Osteoblast (primary cell): ENCODE results near the gene TFCP2. TPM values are rescaled to one million over a fixed set of nuclear protein-coding genes. Genes with fewer than 3 reads are reported as not detected.

ENCODE experiments used
- DNase-seq: peaks from one replicate; pipeline ENCODE4 v3.0.0; 2011; ENCODE audit warnings: low spot score, mixed read lengths; ENCODE audit not compliant: insufficient read length; ENCODE audit errors: missing footprints
- H2AFZ ChIP-seq: 2 replicates; pipeline ENCODE4 v1.6.0; 2011; ENCODE audit warnings: mild to moderate bottlenecking, low read length
- H3K27ac ChIP-seq: 2 replicates; pipeline ENCODE4 v1.5.1; 2011; ENCODE audit warnings: mild to moderate bottlenecking, low read depth, low read length, moderate library complexity
- H3K27me3 ChIP-seq: 2 replicates; pipeline ENCODE4 v1.6.0; 2012; ENCODE audit warnings: mild to moderate bottlenecking, control low read depth, inconsistent platforms, low read length, moderate library complexity; ENCODE audit not compliant: insufficient read depth
- H3K36me3 ChIP-seq: 2 replicates; pipeline ENCODE4 v1.5.1; 2011; ENCODE audit warnings: mild to moderate bottlenecking, low read length, control low read depth, moderate library complexity; ENCODE audit not compliant: insufficient read depth
- H3K4me1 ChIP-seq: 2 replicates; pipeline ENCODE4 v1.5.1; 2011; ENCODE audit warnings: mild to moderate bottlenecking, low read length, control low read depth, moderate library complexity; ENCODE audit not compliant: insufficient read depth
- H3K4me2 ChIP-seq: 2 replicates; pipeline ENCODE4 v1.6.0; 2011; ENCODE audit warnings: mild to moderate bottlenecking, low read length; ENCODE audit not compliant: insufficient read depth
- H3K4me3 ChIP-seq: fragments of 200-600 bp; sonication (generic); 3 replicates; pipeline ENCODE4 v1.5.1; 2012; ENCODE audit warnings: mild to moderate bottlenecking, low read length, inconsistent platforms; ENCODE audit not compliant: insufficient read depth
- H3K79me2 ChIP-seq: 2 replicates; pipeline ENCODE4 v1.6.0; 2012; ENCODE audit warnings: mild to moderate bottlenecking, low read length, control low read depth, inconsistent platforms; ENCODE audit not compliant: insufficient read depth
- H3K9me3 ChIP-seq: 2 replicates; pipeline ENCODE4 v1.5.1; 2011; ENCODE audit warnings: low read depth, low read length, control low read depth
- H4K20me1 ChIP-seq: 2 replicates; pipeline ENCODE4 v1.6.0; 2012; ENCODE audit warnings: mild to moderate bottlenecking, low read length, control low read depth; ENCODE audit not compliant: insufficient read depth
- CTCF ChIP-seq: IDR thresholded peaks from 2 replicates; pipeline ENCODE4 v1.5.1; 2011; ENCODE audit warnings: mild to moderate bottlenecking, low read depth, low read length, moderate library complexity; ENCODE audit errors: extremely low read depth
- total RNA-seq: library from RNA; depleted of rRNA; stranded (reverse); fragments of >200 nt; gene quantifications from 2 replicates; pipeline ENCODE4 v1.2.3, GENCODE V29; 2012

TFCP2 gene
- total RNA-seq, 1 donor: 7.6 TPM

- H3K27ac ChIP-seq: no peak overlapping the region
- H4K20me1 ChIP-seq: no peaks in the 10 kb centered on the region
- no peaks in the 10 kb centered on the region for H3K4me1 ChIP-seq
- no peak for DNase-seq
- no peak for TF ChIP-seq CTCF
- no peak overlapping the region for H3K4me2 ChIP-seq
- H3K79me2 ChIP-seq: no peaks in the 10 kb centered on the region
- H2AFZ ChIP-seq: no peak overlapping the region
- H3K27me3 ChIP-seq: no peaks in the 10 kb centered on the region
- no peak overlapping the region for H3K4me3 ChIP-seq
- H3K36me3 ChIP-seq: peaks cover 10% of the 10 kb centered on the region
- no peaks in the 10 kb centered on the region for H3K9me3 ChIP-seq
Measured at GRCh38 chr12:51208016-51208660, 35.2 kb upstream of the TFCP2 start.

DNA sequence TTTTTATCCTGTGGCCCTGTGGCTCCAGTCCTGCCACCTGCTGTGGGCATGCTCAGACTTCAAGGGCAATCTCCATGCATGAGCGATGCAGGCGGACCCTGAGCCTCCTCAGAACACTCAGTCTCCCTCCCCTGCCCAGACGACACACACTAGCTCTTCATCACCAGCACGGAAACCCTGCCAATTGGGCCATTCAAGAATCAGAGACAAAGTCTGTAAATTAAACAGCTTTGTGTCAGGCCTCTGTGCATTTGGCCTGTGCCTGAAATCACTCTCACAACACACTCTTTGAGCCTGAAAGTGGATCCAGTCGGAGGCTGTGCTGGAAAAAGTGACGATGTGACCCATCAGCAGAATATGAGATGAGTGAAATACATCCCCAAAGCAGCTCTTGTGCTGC, 32.4 kb upstream of the TFCP2 start:
- Histone ChIP-seq H3K4me2 (no peak overlapping the region), H4K20me1 (no peaks in the 10 kb centered on the region), H3K4me1 (no peaks in the 10 kb centered on the region), H3K79me2 (no peaks in the 10 kb centered on the region), H2AFZ (no peak overlapping the region), H3K36me3 (peaks cover 10% of the 10 kb centered on the region), H3K4me3 (no peak overlapping the region), H3K9me3 (no peaks in the 10 kb centered on the region), H3K27ac (no peak overlapping the region), H3K27me3 (no peaks in the 10 kb centered on the region)
- no peak for DNase-seq
- no peak for TF ChIP-seq CTCF

- no peak for DNase-seq
- H3K27me3 ChIP-seq: no peaks in the 10 kb centered on the region
- no peak overlapping the region for H3K4me3 ChIP-seq
Measured at GRCh38 chr12:51202718-51203117, 29.8 kb upstream of the TFCP2 start.

DNA sequence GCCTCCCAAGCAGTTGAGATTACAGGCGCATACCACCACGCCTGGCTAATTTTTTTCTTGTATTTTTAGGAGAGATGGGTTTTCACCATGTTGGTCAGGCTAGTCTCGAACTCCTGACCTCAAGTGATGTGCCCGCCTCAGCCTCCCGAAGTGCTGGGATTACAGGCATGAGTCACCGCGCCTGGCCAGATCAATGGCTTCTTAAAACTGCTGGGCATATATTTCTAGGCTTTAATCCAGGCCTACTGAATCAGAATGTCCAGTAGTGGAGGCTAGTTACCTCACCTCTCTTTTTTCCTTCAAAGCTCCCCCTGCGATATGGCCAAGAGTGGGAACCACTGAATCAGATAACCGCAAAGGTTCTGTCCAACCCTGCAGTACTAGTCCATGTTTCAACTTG, 27.9 kb upstream of the TFCP2 start:
- no peak for DNase-seq
- Histone ChIP-seq H3K27me3 (no peaks in the 10 kb centered on the region), H3K27ac (no peak overlapping the region), H3K9me3 (no peaks in the 10 kb centered on the region), H3K4me2 (no peak overlapping the region), H3K4me1 (no peaks in the 10 kb centered on the region), H4K20me1 (no peaks in the 10 kb centered on the region), H3K36me3 (peaks cover 7% of the 10 kb centered on the region), H3K4me3 (no peak overlapping the region), H3K79me2 (no peaks in the 10 kb centered on the region), H2AFZ (no peak overlapping the region)
- no peak for TF ChIP-seq CTCF

More at GRCh38 chr12:51202718-51203117, 29.8 kb upstream of the TFCP2 start:
- no peaks in the 10 kb centered on the region for H3K79me2 ChIP-seq
- H3K27ac ChIP-seq: no peak overlapping the region
- no peaks in the 10 kb centered on the region for H4K20me1 ChIP-seq
- no peak overlapping the region for H2AFZ ChIP-seq
- peaks cover 12% of the 10 kb centered on the region for H3K36me3 ChIP-seq
- H3K4me1 ChIP-seq: no peaks in the 10 kb centered on the region
- no peaks in the 10 kb centered on the region for H3K9me3 ChIP-seq
- H3K4me2 ChIP-seq: no peak overlapping the region
- no peak for TF ChIP-seq CTCF
